Measurements from ENCODE around the gene LAMA5. TPM values are rescaled to one million over a fixed set of nuclear protein-coding genes. Genes with fewer than 3 reads are reported as not detected.

LAMA5 gene
- total RNA-seq, 1 donor from 2014 or later, result 150 TPM

GRCh38 chr20:62320581-62321354 lies 46.3 kb downstream of the LAMA5 start:
- H3K27ac ChIP-seq, result no peak overlapping the region
- intact Hi-C loops (cut with DNase I), result no loop called here
- DNase-seq (ENCODE audit: extremely low spot score in 2 of 2), result no peak

DNA sequence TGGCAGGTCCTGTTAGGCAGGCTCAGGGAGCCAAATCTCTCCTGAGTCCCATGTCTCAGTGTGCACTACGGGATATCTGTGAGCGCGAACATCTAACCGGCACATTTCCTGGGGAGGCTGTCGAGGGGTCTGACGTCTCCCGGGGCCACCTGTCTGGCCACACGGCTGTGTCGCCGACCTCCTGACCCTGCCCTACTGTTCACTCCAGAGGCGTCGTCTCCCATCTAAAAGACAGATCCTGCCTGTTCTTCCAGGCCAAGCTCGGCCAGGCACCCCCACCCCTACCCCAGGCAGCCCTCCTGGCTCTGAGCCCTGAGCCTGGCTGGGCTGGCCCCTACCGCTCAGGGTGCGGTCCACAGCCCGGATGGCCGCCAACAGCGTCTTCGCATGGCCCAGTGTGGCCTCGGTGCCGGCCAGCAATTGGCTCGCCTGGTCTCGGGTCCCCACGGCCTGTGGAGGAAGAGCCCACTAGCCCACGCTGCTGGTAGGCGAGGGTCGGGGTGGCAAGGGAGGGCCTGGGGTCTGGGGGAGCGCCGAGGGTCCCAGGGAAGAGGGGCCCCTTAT lies 47.7 kb downstream of the LAMA5 start:
- DNase-seq (ENCODE audit: extremely low spot score in 2 of 2), result no peak
- H3K36me3 ChIP-seq, result peaks cover 0 to 32% of the 10 kb centered on the region in 2 donors

More at GRCh38 chr20:62320581-62321354, 46.3 kb downstream of the LAMA5 start:
- peaks cover 0 to 22% of the 10 kb centered on the region in 2 donors for H3K36me3 ChIP-seq
- H3K9me3 ChIP-seq, result no peaks in the 10 kb centered on the region
- H3K4me1 ChIP-seq, result peaks cover 13% of the 10 kb centered on the region
- no peak overlapping the region for H3K4me3 ChIP-seq
- no peaks in the 10 kb centered on the region for H3K27me3 ChIP-seq
- TF ChIP-seq, protein P1, sequence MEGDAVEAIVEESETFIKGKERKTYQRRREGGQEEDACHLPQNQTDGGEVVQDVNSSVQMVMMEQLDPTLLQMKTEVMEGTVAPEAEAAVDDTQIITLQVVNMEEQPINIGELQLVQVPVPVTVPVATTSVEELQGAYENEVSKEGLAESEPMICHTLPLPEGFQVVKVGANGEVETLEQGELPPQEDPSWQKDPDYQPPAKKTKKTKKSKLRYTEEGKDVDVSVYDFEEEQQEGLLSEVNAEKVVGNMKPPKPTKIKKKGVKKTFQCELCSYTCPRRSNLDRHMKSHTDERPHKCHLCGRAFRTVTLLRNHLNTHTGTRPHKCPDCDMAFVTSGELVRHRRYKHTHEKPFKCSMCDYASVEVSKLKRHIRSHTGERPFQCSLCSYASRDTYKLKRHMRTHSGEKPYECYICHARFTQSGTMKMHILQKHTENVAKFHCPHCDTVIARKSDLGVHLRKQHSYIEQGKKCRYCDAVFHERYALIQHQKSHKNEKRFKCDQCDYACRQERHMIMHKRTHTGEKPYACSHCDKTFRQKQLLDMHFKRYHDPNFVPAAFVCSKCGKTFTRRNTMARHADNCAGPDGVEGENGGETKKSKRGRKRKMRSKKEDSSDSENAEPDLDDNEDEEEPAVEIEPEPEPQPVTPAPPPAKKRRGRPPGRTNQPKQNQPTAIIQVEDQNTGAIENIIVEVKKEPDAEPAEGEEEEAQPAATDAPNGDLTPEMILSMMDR (IDR thresholded peaks at IDR 0.05), result no peak
- TF ChIP-seq POLR2AphosphoS5 (IDR thresholded peaks at IDR 0.05; ENCODE audit: insufficient read depth in 1 of 2, low read depth in 1 of 2), result no peak
- no peak for TF ChIP-seq POLR2A (IDR thresholded peaks at IDR 0.05)

GRCh38 chr20:62318400-62319345 lies 48.4 kb downstream of the LAMA5 start:
- H3K4me1 ChIP-seq, result peaks cover 13% of the 10 kb centered on the region
- no peaks in the 10 kb centered on the region for H3K27me3 ChIP-seq
- H3K4me3 ChIP-seq, result no peak overlapping the region
- H3K27ac ChIP-seq, result no peak overlapping the region
- no peaks in the 10 kb centered on the region for H3K9me3 ChIP-seq
- TF ChIP-seq, protein P1 (IDR thresholded peaks at IDR 0.05), result no peak
- TF ChIP-seq POLR2A (IDR thresholded peaks at IDR 0.05) (no peak), POLR2AphosphoS5 (IDR thresholded peaks at IDR 0.05; ENCODE audit: insufficient read depth in 1 of 2, low read depth in 1 of 2) (no peak)
- intact Hi-C loops (cut with DNase I), result no loop called here
- DNase-seq (ENCODE audit: extremely low spot score in 2 of 2), result no peak
- peaks cover 0 to 36% of the 10 kb centered on the region in 2 donors for H3K36me3 ChIP-seq

More for the DNA sequence above, 47.7 kb downstream of the LAMA5 start:
- no peak overlapping the region for H3K4me3 ChIP-seq
- no peak overlapping the region for H3K27ac ChIP-seq
- no peaks in the 10 kb centered on the region for H3K27me3 ChIP-seq
- TF ChIP-seq, protein P1 (IDR thresholded peaks at IDR 0.05), result no peak
- TF ChIP-seq POLR2A (IDR thresholded peaks at IDR 0.05) (no peak), POLR2AphosphoS5 (IDR thresholded peaks at IDR 0.05; ENCODE audit: insufficient read depth in 1 of 2, low read depth in 1 of 2) (no peak)
- H3K4me1 ChIP-seq, result peaks cover 13% of the 10 kb centered on the region
- H3K9me3 ChIP-seq, result no peaks in the 10 kb centered on the region
- intact Hi-C loops (cut with DNase I), result no loop called here

DNA sequence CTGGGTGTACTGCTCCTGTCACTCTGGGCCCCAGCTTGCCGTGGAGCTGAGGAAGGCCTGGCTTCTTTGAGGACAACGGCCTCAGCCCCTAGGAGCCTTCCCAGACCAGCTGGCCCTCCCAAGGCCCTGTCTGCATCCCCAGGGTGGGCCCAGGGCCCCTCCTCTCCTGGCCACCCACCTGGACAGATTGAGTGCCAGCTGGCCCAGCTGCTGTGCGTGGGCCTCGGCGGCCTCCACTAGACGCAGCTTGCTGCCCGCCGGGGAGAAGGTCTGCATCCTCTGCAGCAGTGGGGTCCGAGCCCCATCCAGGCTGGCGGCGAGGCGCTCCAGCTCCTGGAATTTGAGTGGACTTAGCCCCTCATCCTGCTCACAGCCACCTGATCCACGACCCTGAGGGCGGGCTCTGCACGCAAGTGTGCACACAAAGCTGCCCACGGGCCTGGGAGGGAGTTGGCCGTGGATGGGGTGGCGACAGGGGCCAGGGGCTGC lies 49.9 kb downstream of the LAMA5 start:
- Histone ChIP-seq H3K27ac (no peak overlapping the region), H3K27me3 (no peaks in the 10 kb centered on the region), H3K4me1 (peaks cover 13% of the 10 kb centered on the region), H3K4me3 (no peak overlapping the region), H3K36me3 (peaks cover 0 to 50% of the 10 kb centered on the region in 2 donors), H3K9me3 (no peaks in the 10 kb centered on the region)
- no peak for DNase-seq (ENCODE audit: extremely low spot score in 2 of 2)
- TF ChIP-seq POLR2AphosphoS5 (IDR thresholded peaks at IDR 0.05; ENCODE audit: insufficient read depth in 1 of 2, low read depth in 1 of 2), result no peak
- TF ChIP-seq POLR2A (IDR thresholded peaks at IDR 0.05), result no peak
- TF ChIP-seq, protein P1 (IDR thresholded peaks at IDR 0.05), result no peak
- intact Hi-C loops (cut with DNase I), result no loop called here

Measured in vagina (tissue), 2 donors.